Trophoblast cell (in vitro differentiated cells and primary cell): ENCODE results near the gene MDM4.

Experiments
- DNase-seq, 2 donors: peaks; one replicate each; pipeline ENCODE4 v3.0.0-alpha.2; 2016
- H2AFZ ChIP-seq: 2 replicates; pipeline ENCODE4 v1.6.1; 2013; ENCODE audit warnings: low read length, moderate library complexity, mild to moderate bottlenecking; ENCODE audit not compliant: insufficient read depth, poor library complexity
- H2AK5ac ChIP-seq: 2 replicates; pipeline ENCODE4 v1.6.1; 2013; ENCODE audit warnings: mild to moderate bottlenecking, low read length
- H2BK120ac ChIP-seq: 2 replicates; pipeline ENCODE4 v1.6.1; 2013; ENCODE audit warnings: low read length, mild to moderate bottlenecking, moderate library complexity; ENCODE audit not compliant: insufficient read depth, poor library complexity
- H2BK12ac ChIP-seq: 2 replicates; pipeline ENCODE4 v1.6.1; 2013; ENCODE audit warnings: mild to moderate bottlenecking, low read length, moderate library complexity
- H2BK5ac ChIP-seq: 2 replicates; pipeline ENCODE4 v1.6.1; 2013; ENCODE audit warnings: low read length, low read depth, moderate library complexity, mild to moderate bottlenecking; ENCODE audit not compliant: poor library complexity
- H3K14ac ChIP-seq: 2 replicates; pipeline ENCODE4 v1.6.1; 2013; ENCODE audit warnings: mild to moderate bottlenecking, low read length
- H3K18ac ChIP-seq: 2 replicates; pipeline ENCODE4 v1.6.1; 2013; ENCODE audit warnings: mild to moderate bottlenecking, low read length
- H3K23ac ChIP-seq: 2 replicates; pipeline ENCODE4 v1.6.1; 2013; ENCODE audit warnings: low read length
- H3K27ac ChIP-seq: 2 replicates; pipeline ENCODE4 v1.5.1; 2013; ENCODE audit warnings: low read depth, mild to moderate bottlenecking, inconsistent platforms, low read length, moderate library complexity
- H3K27me3 ChIP-seq: 2 replicates; pipeline ENCODE4 v1.6.1; 2013; ENCODE audit warnings: inconsistent platforms, mild to moderate bottlenecking, low read length, moderate library complexity; ENCODE audit not compliant: insufficient read depth
- H3K36me3 ChIP-seq, 2 experiments: 1 replicate in 1 of 2; 2 replicates in 1 of 2; pipeline ENCODE4 v1.6.1; 2013; ENCODE audit warnings: low read length in 2 of 2, mild to moderate bottlenecking in 2 of 2, moderate library complexity in 1 of 2; ENCODE audit not compliant: insufficient read depth in 2 of 2, control insufficient read depth in 1 of 2
- H3K4ac ChIP-seq: 2 replicates; pipeline ENCODE4 v1.6.1; 2013; ENCODE audit warnings: low read depth, mild to moderate bottlenecking, low read length, moderate library complexity
- H3K4me1 ChIP-seq, 2 experiments: 1 replicate in 1 of 2; 2 replicates in 1 of 2; pipeline ENCODE4 v1.6.1; 2013; ENCODE audit warnings: low read length in 2 of 2, mild to moderate bottlenecking in 2 of 2, moderate library complexity in 1 of 2; ENCODE audit not compliant: insufficient read depth in 2 of 2, control insufficient read depth in 1 of 2
- H3K4me2 ChIP-seq: 2 replicates; pipeline ENCODE4 v1.6.1; 2013; ENCODE audit warnings: inconsistent platforms, mild to moderate bottlenecking, low read length, moderate library complexity
- H3K4me3 ChIP-seq: 2 replicates; pipeline ENCODE4 v1.5.1; 2013; ENCODE audit warnings: mild to moderate bottlenecking, low read depth, low read length, inconsistent platforms
- H3K79me1 ChIP-seq: one replicate; pipeline ENCODE4 v1.6.1; 2013; ENCODE audit warnings: low read length
- H3K79me2 ChIP-seq: 2 replicates; pipeline ENCODE4 v1.6.1; 2013; ENCODE audit warnings: low read length, mild to moderate bottlenecking; ENCODE audit not compliant: control insufficient read depth, insufficient read depth, poor library complexity
- H3K9ac ChIP-seq: 2 replicates; pipeline ENCODE4 v1.6.1; 2013; ENCODE audit warnings: mild to moderate bottlenecking, low read length
- H3K9me3 ChIP-seq: 2 replicates; pipeline ENCODE4 v1.6.1; 2013; ENCODE audit warnings: low read depth, mild to moderate bottlenecking, control low read depth, inconsistent platforms, low read length; ENCODE audit not compliant: insufficient read depth
- H4K12ac ChIP-seq: 2 replicates; pipeline ENCODE4 v1.6.1; 2013; ENCODE audit warnings: low read depth, mild to moderate bottlenecking, low read length, moderate library complexity
- H4K8ac ChIP-seq: 2 replicates; pipeline ENCODE4 v1.6.1; 2013; ENCODE audit warnings: low read depth, mild to moderate bottlenecking, low read length, moderate library complexity
- H4K91ac ChIP-seq: one replicate; pipeline ENCODE4 v1.6.1; 2013; ENCODE audit warnings: low read depth, mild to moderate bottlenecking, low read length, moderate library complexity
- WGBS: extraction: QIAGEN DNeasy Blood & Tissue Kit; methylation state at CpG from one replicate; pipeline ENCODE4 v1.1.7; 2013; ENCODE audit warnings: missing lambda C conversion rate; ENCODE audit not compliant: insufficient read length, insufficient coverage; ENCODE audit errors: extremely low coverage; 5-methylcytosine and 5-hydroxymethylcytosine counted together

The MDM4 gene

GRCh38 chr1:204566583-204566955 is 50.4 kb downstream of the MDM4 start:
- Histone ChIP-seq H2BK120ac (no peak overlapping the region), H4K12ac (no peak overlapping the region), H3K4me1 (peaks cover 41 to 45% of the 10 kb centered on the region in 2 experiments), H2BK5ac (no peak overlapping the region), H4K91ac (peak overlapping the region; percentile 39), H3K9ac (no peak overlapping the region), H3K14ac (no peak overlapping the region), H3K27me3 (no peaks in the 10 kb centered on the region), H3K79me1 (peaks cover 10% of the 10 kb centered on the region), H3K18ac (no peak overlapping the region), H3K27ac (peak overlapping the region; percentile 14), H4K8ac (no peak overlapping the region), H3K4ac (no peak overlapping the region), H3K9me3 (no peaks in the 10 kb centered on the region), H2AFZ (no peak overlapping the region), H3K23ac (no peak overlapping the region), H3K79me2 (no peaks in the 10 kb centered on the region), H2BK12ac (peak overlapping the region; percentile 45), H3K36me3 (no peaks in the 10 kb centered on the region), H3K4me2 (peak overlapping the region; percentile 1), H2AK5ac (no peak overlapping the region), H3K4me3 (no peak overlapping the region)
- no peak for DNase-seq
- no CpG with 5 or more reads among the region's 6 CpGs for WGBS

GRCh38 chr1:204567071-204567470 is 50.9 kb downstream of the MDM4 start:
- H2BK12ac ChIP-seq, result peak overlapping the region; percentile 52
- no peaks in the 10 kb centered on the region for H3K79me2 ChIP-seq
- no peak overlapping the region for H4K12ac ChIP-seq
- H3K4me3 ChIP-seq, result no peak overlapping the region
- no peak overlapping the region for H3K14ac ChIP-seq
- H4K91ac ChIP-seq, result peak overlapping the region; percentile 39
- no peak overlapping the region for H2AK5ac ChIP-seq
- H3K36me3 ChIP-seq, result no peaks in the 10 kb centered on the region
- peaks cover 10% of the 10 kb centered on the region for H3K79me1 ChIP-seq
- no peak overlapping the region for H3K9ac ChIP-seq
- DNase-seq, result no peak
- H2AFZ ChIP-seq, result no peak overlapping the region
- no peaks in the 10 kb centered on the region for H3K9me3 ChIP-seq
- H3K27ac ChIP-seq, result peak overlapping the region; percentile 14
- no peak overlapping the region for H2BK5ac ChIP-seq
- WGBS, result no CpG with 5 or more reads among the region's 5 CpGs
- H4K8ac ChIP-seq, result no peak overlapping the region
- H3K27me3 ChIP-seq, result no peaks in the 10 kb centered on the region
- peaks cover 38 to 42% of the 10 kb centered on the region in 2 experiments for H3K4me1 ChIP-seq
- no peak overlapping the region for H3K4ac ChIP-seq
- no peak overlapping the region for H3K18ac ChIP-seq
- H3K4me2 ChIP-seq, result no peak overlapping the region
- no peak overlapping the region for H3K23ac ChIP-seq
- H2BK120ac ChIP-seq, result no peak overlapping the region

- peaks cover 11% of the 10 kb centered on the region for H3K79me1 ChIP-seq
- no peak overlapping the region for H3K4ac ChIP-seq
- no peak overlapping the region for H4K12ac ChIP-seq
- H3K27me3 ChIP-seq, result no peaks in the 10 kb centered on the region
- peaks cover 33 to 40% of the 10 kb centered on the region in 2 experiments for H3K4me1 ChIP-seq
- H2AFZ ChIP-seq, result no peak overlapping the region
- H2AK5ac ChIP-seq, result peak overlapping the region; percentile 65
- H3K27ac ChIP-seq, result no peak overlapping the region
- H3K23ac ChIP-seq, result no peak overlapping the region
- no peak overlapping the region for H3K9ac ChIP-seq
- peak overlapping the region; percentile 20 for H3K14ac ChIP-seq
- H3K4me2 ChIP-seq, result no peak overlapping the region
- H4K8ac ChIP-seq, result no peak overlapping the region
- H3K79me2 ChIP-seq, result no peaks in the 10 kb centered on the region
- WGBS, result no CpG with 5 or more reads among the region's 9 CpGs
- DNase-seq, result peak in 1 of 2 donors; percentile 20
- H3K9me3 ChIP-seq, result no peaks in the 10 kb centered on the region
- H4K91ac ChIP-seq, result peak overlapping the region; percentile 10
- peak overlapping the region; percentile 36 for H2BK120ac ChIP-seq
- no peak overlapping the region for H3K4me3 ChIP-seq
- H3K36me3 ChIP-seq, result no peaks in the 10 kb centered on the region
- H2BK5ac ChIP-seq, result no peak overlapping the region
- peak overlapping the region; percentile 40 for H2BK12ac ChIP-seq
- no peak overlapping the region for H3K18ac ChIP-seq
Observed at GRCh38 chr1:204568576-204569315, 52.5 kb downstream of the MDM4 start.

GRCh38 chr1:204569478-204569877 is 53.3 kb downstream of the MDM4 start:
- peak overlapping the region; percentile 10 for H4K91ac ChIP-seq
- H3K23ac ChIP-seq, result no peak overlapping the region
- no peak overlapping the region for H2AK5ac ChIP-seq
- no peaks in the 10 kb centered on the region for H3K27me3 ChIP-seq
- H3K4me1 ChIP-seq, result peaks cover 35 to 44% of the 10 kb centered on the region in 2 experiments
- no peak overlapping the region for H3K27ac ChIP-seq
- H2BK12ac ChIP-seq, result no peak overlapping the region
- peaks cover 14% of the 10 kb centered on the region for H3K79me1 ChIP-seq
- no peak for DNase-seq
- no peak overlapping the region for H2AFZ ChIP-seq
- no peak overlapping the region for H3K4ac ChIP-seq
- no peak overlapping the region for H4K8ac ChIP-seq
- no peak overlapping the region for H3K9ac ChIP-seq
- H2BK120ac ChIP-seq, result no peak overlapping the region
- no peaks in the 10 kb centered on the region for H3K79me2 ChIP-seq
- H4K12ac ChIP-seq, result no peak overlapping the region
- no peaks in the 10 kb centered on the region for H3K9me3 ChIP-seq
- no CpG with 5 or more reads among the region's 5 CpGs for WGBS
- no peak overlapping the region for H3K4me3 ChIP-seq
- no peak overlapping the region for H3K4me2 ChIP-seq
- H3K36me3 ChIP-seq, result no peaks in the 10 kb centered on the region
- no peak overlapping the region for H3K18ac ChIP-seq
- no peak overlapping the region for H2BK5ac ChIP-seq
- no peak overlapping the region for H3K14ac ChIP-seq
